Activated B cell treated with CpG ODN at 0.5 μM for 24 hours (primary cell): ENCODE data around the gene RXFP4. TPM values are rescaled to one million over a fixed set of nuclear protein-coding genes. Genes with fewer than 3 reads are reported as not detected.

ENCODE experiments used
- ATAC-seq: fragments of 200-7000 bp; cut with Tn5 transposase; one replicate; pipeline ENCODE4 v1.10.0; 2021; ENCODE audit warnings: low read depth, mild to moderate bottlenecking, moderate library complexity
- CTCF ChIA-PET: fragments of 350-600 bp; sonication (Branson Sonifier 250); formaldehyde crosslinking; loops from one replicate; lab custom pipeline; 2021; ENCODE audit warnings: antibody characterized with exemption; lab: Charles Lee
- POLR2A ChIA-PET: fragments of 350-600 bp; sonication (Branson Sonifier 250); formaldehyde crosslinking; loops from one replicate; lab custom pipeline; 2021; ENCODE audit warnings: antibody characterized with exemption; lab: Charles Lee
- DNase-seq: peaks from one replicate; pipeline ENCODE4 v3.0.0; 2022
- H3K27ac Mint-ChIP-seq: one replicate; pipeline ENCODE4 v1.8.0; 2020; ENCODE audit warnings: mixed read lengths
- H3K27me3 Mint-ChIP-seq: one replicate; pipeline ENCODE4 v1.8.0; 2021; ENCODE audit warnings: mixed read lengths
- H3K36me3 Mint-ChIP-seq: one replicate; pipeline ENCODE4 v1.8.0; 2021; ENCODE audit warnings: low read depth, mixed read lengths
- H3K4me1 Mint-ChIP-seq: one replicate; pipeline ENCODE4 v1.8.0; 2021; ENCODE audit warnings: mixed read lengths
- H3K4me3 Mint-ChIP-seq: one replicate; pipeline ENCODE4 v1.8.0; 2020; ENCODE audit warnings: mild to moderate bottlenecking, mixed read lengths
- H3K9me3 Mint-ChIP-seq: one replicate; pipeline ENCODE4 v1.8.0; 2020; ENCODE audit warnings: mixed read lengths
- intact Hi-C: fragments of 100-400 bp; cut with micrococcal nuclease; formaldehyde crosslinking; loops from one replicate; pipeline ENCODE4 v1.15.1; 2024
- total RNA-seq: library from RNA; stranded (reverse); gene quantifications from 2 replicates; pipeline ENCODE4 v1.2.3, GENCODE V29; 2022
- TF ChIP-seq, protein P1 (sequence below): fragments of 200-600 bp; IDR thresholded peaks from one replicate; pipeline ENCODE4 v1.8.0; 2022; ENCODE audit warnings: antibody characterized with exemption, mild to moderate bottlenecking

The RXFP4 gene
- total RNA-seq, 1 donor from 2014 or later = not detected

DNA sequence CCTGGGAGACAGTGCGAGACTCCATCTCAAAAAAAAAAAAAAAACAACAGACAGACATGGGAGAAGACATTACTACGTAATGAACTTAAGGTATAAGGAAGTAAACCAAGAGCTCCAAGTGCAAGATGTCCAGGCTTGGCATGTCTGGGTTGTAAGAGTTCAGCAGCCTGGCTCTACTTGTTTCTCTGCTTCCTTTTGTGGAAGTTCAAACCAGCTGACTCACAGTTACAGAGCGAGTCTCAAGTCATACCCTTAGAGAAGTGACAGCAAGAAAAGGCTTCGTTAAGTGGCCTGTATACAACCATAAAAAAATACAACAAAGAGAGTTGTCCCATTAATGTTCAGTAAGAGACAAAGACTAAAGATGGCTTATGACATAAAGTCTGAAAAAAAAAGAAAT is 31.5 kb upstream of the RXFP4 start:
- ChIA-PET CTCF (no interaction called here), POLR2A (interaction anchor here (0.6 to 0.7 kb wide), 4 partner anchors 24 to 737 kb away, joined by 3 to 4 read pairs (median 4); no protein-coding TSS in a partner anchor)
- Mint-ChIP-seq H3K27ac (peak overlapping the region; percentile 97), H3K4me3 (peak overlapping the region; percentile 99), H3K9me3 (no peaks in the 10 kb centered on the region), H3K4me1 (peaks cover 22% of the 10 kb centered on the region), H3K36me3 (peaks cover 78% of the 10 kb centered on the region), H3K27me3 (no peaks in the 10 kb centered on the region)
- ATAC-seq (peak; percentile 13), DNase-seq (no peak)
- TF ChIP-seq, protein P1, sequence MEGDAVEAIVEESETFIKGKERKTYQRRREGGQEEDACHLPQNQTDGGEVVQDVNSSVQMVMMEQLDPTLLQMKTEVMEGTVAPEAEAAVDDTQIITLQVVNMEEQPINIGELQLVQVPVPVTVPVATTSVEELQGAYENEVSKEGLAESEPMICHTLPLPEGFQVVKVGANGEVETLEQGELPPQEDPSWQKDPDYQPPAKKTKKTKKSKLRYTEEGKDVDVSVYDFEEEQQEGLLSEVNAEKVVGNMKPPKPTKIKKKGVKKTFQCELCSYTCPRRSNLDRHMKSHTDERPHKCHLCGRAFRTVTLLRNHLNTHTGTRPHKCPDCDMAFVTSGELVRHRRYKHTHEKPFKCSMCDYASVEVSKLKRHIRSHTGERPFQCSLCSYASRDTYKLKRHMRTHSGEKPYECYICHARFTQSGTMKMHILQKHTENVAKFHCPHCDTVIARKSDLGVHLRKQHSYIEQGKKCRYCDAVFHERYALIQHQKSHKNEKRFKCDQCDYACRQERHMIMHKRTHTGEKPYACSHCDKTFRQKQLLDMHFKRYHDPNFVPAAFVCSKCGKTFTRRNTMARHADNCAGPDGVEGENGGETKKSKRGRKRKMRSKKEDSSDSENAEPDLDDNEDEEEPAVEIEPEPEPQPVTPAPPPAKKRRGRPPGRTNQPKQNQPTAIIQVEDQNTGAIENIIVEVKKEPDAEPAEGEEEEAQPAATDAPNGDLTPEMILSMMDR = no peak
- intact Hi-C loops = loop anchor here (2.0 to 5.0 kb wide), 2 partner anchors 69 to 142 kb away; partner anchors contain the start of genes ARHGEF2, LAMTOR2 and UBQLN4

DNA sequence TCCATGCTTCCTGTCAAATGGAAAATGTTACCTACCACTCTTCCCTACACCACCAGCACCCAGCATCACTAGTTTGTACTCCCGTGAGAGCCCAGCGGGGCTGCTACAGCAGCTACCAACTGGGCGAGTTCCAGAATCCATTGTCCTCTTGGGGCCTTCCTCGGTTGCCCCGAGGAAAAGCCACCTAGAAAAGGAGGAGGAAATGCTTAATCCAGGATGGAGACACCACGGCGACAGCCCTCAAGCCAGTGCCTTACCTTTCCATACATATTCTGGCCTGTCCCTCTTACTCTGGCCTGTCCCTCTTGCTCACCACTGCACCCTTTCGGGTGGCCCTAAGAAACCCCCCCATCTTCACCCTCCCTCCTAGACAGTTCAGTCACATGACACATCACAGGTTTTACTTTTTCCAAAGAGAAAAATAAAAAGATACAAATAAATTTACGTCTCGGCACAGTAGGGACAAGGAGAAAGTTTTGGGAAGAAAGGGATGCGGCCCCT is 30.8 kb upstream of the RXFP4 start:
- TF ChIP-seq, protein P1 = no peak
- POLR2A ChIA-PET = interaction anchor here (0.5 to 1.2 kb wide), 4 partner anchors 67 to 165 kb away, joined by 3 to 7 read pairs (median 6); partner anchors contain the start of genes ARHGEF2 and UBQLN4
- H3K9me3 Mint-ChIP-seq = no peaks in the 10 kb centered on the region
- H3K4me1 Mint-ChIP-seq = peaks cover 22% of the 10 kb centered on the region
- H3K27ac Mint-ChIP-seq = peak overlapping the region; percentile 97
- no peak for DNase-seq
- H3K4me3 Mint-ChIP-seq = peak overlapping the region; percentile 99
- H3K27me3 Mint-ChIP-seq = no peaks in the 10 kb centered on the region
- CTCF ChIA-PET = no interaction called here
- peaks cover 80% of the 10 kb centered on the region for H3K36me3 Mint-ChIP-seq
- intact Hi-C loops = loop anchor here (1.0 to 5.0 kb wide), 5 partner anchors 24 to 142 kb away; partner anchors contain the start of genes ARHGEF2, KHDC4, LAMTOR2 and SYT11
- peak; percentile 29 for ATAC-seq

GRCh38 chr1:155911156-155912055 is 30.0 kb upstream of the RXFP4 start, which contains the start of gene RIT1:
Gene RIT1, minus strand, starts transcription at chr1:155911349. Its CDS starts 588 bp downstream, at chr1:155910761.
- Mint-ChIP-seq H3K36me3 (peaks cover 82% of the 10 kb centered on the region), H3K27ac (peak within 1 kb of the TSS; percentile 97), H3K27me3 (no peaks in the 10 kb centered on the region), H3K9me3 (no peaks in the 10 kb centered on the region), H3K4me3 (peak within 1 kb of the TSS; percentile 99), H3K4me1 (peaks cover 22% of the 10 kb centered on the region)
- intact Hi-C loops = loop anchor here (1.0 to 5.0 kb wide), 5 partner anchors 23 to 141 kb away; partner anchors contain the start of genes ARHGEF2, KHDC4, LAMTOR2 and SYT11
- TF ChIP-seq, protein P1 = no peak
- ATAC-seq (peak; percentile 97), DNase-seq (peak; percentile 74)
- CTCF ChIA-PET = no interaction called here
- POLR2A ChIA-PET = interaction anchor here (0.5 to 1.7 kb wide), 6 partner anchors 19 to 166 kb away, joined by 3 to 17 read pairs (median 6); partner anchors contain the start of genes ARHGEF2, KHDC4 and UBQLN4

DNA sequence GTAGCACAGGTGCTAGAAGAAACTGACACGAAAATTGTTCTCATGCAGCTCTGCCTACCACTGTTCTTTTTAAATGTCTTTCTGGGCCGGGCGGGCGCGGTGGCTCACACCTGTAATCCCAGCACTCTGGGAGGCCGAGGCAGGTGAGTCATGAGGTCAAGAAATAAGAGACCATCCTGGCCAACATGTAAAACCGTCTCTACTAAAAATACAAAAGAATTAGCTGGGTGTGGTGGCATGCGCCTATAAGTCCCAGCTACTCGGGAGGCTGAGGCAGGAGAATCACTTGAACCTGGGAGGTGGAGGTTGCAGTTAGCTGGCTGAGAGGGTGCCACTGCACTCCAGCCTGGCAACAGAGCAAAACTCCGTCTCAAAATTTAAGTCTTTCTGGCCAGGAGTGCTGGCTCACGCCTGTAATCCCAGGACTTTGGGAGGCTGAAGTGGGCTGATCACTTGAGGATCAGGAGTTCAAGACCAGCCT is 29.3 kb upstream of the RXFP4 start:
- H3K9me3 Mint-ChIP-seq = no peaks in the 10 kb centered on the region
- TF ChIP-seq, protein P1 = no peak
- H3K27ac Mint-ChIP-seq = peak overlapping the region; percentile 97
- H3K4me1 Mint-ChIP-seq = peaks cover 22% of the 10 kb centered on the region
- ATAC-seq = no peak
- CTCF ChIA-PET = no interaction called here
- H3K4me3 Mint-ChIP-seq = peak overlapping the region; percentile 99
- no peaks in the 10 kb centered on the region for H3K27me3 Mint-ChIP-seq
- H3K36me3 Mint-ChIP-seq = peaks cover 86% of the 10 kb centered on the region
- POLR2A ChIA-PET = interaction anchor here (0.6 to 1.7 kb wide), 3 partner anchors 19 to 527 kb away, joined by 3 to 17 read pairs (median 6); partner anchors contain the start of gene KHDC4
- DNase-seq = no peak
- intact Hi-C loops = loop anchor here (5.0 kb wide), 1 partner anchor 140 kb away; the partner anchor contains the start of genes LAMTOR2 and UBQLN4
